A172 (cell line): ENCODE data around the gene GLRA1. TPM values are rescaled to one million over a fixed set of nuclear protein-coding genes. Genes with fewer than 3 reads are reported as not detected.
A peak's percentile ranks its signal among the peaks of the same experiment; 100 is the strongest.
"Not testable (repeated sequence)": the region's sequence is repeated elsewhere in the genome, so short reads cannot be mapped to it uniquely, and the experiment has no call there.

Experiments used
- DNase-seq: peaks from one replicate; pipeline ENCODE4 v3.0.0-alpha.2; 2015; ENCODE audit warnings: low spot score
- total RNA-seq: library from RNA; depleted of rRNA; stranded (reverse); fragments of >200 nt; shearing (Covaris generic); gene quantifications from 2 replicates; pipeline ENCODE4 v1.2.3, GENCODE V29; 2014

The GLRA1 gene
- total RNA-seq, 1 experiment from 2014 or later = not detected

DNA sequence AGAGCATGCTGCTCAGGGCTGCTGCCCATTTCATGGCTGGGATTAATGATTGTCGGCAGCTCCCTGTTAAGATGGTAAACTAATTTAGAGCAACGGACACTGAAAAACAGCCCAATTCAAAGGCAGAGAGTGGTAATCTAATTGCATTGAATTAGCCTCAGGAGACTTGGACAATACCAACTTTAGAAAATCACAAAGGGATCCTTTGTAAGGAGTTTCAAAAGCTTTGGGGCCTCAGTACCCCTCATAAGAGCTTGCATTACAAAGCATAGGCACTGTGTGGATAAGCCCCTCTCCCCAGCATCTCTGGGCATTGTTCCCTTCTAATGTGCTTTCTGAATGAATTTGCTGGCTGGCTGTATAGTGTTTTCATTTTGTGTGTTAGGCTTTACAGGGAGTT lies 6.7 kb downstream of the GLRA1 start:
- DNase-seq = no peak

DNA sequence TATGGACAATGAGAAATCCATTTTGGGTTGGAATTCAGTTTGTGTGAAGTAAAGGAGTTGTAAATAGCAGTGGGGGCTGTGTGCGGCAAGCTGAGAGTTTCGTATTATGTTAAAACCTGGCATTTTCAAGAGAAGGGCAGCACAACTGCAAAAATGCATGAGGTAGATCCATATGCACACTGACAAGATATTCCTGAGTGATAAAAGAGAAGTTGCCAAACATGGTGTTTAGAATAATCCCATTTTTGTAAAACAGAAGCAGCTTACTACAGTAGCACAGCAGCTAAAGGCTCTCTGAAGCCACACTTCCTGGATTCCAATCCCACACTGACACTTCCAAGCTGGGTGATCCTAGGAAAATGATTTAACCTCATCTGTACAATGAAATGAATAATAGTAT lies 11.2 kb downstream of the GLRA1 start:
- DNase-seq = no peak

- no peak for DNase-seq
Measured at GRCh38 chr5:151912360-151912759, 12.3 kb downstream of the GLRA1 start.

DNA sequence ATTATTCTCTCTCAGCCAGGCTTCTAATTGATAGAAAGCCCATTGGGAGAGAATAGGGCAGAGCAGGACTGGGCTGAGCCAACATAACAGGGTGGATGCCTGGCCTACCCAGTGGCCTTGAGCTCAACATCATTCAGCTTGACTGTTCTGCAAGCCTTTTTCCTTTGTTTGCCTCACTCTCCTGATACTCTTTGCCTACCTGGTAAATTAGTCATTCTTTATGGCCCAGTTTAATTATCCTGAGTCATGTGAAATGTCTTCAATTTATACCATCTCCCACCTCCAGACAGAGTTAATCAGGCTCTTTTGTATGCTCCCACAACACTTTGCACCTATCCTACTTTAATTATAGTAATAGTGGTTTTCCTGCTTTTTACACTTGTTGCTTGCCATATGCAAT lies 13.6 kb downstream of the GLRA1 start:
- no peak for DNase-seq

DNA sequence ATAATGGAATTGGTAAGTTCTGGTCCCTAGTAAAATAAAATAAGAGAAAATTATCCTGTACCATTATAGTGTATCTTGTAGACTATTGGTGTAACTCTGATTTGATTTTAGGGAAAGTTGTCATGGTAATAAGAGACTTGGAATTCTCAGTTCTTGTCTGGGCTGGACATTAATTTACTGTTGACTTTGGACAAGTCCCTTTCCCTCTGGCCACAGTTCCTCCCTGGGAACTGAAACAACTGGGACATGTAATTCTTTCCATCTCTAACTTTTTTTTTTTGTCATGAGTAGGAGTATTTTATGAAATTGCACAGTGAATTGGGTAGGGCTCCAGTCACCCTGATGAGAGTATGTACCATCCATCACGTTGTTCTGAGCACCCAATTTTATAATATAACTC lies 15.0 kb downstream of the GLRA1 start:
- DNase-seq = no peak

DNA sequence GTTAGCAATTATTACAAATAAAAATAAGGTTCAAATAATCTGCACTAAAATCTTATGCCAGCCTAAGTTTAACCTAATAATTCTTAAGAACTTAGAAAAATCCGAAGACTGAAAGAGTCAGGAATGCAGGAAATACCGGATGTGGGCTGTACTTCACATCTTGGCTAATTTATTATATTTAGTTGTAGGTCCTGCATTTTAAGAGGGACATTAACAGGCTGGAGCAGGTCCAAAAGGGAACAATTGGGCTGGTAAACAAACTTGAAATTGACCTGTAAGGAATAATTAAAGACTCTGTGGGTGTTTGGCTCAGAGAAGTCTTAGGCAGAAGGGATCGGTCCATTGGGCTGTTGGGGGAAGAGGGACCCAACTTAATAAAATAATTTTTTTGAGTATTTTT lies 18.4 kb downstream of the GLRA1 start:
- peak; percentile 82 for DNase-seq

DNA sequence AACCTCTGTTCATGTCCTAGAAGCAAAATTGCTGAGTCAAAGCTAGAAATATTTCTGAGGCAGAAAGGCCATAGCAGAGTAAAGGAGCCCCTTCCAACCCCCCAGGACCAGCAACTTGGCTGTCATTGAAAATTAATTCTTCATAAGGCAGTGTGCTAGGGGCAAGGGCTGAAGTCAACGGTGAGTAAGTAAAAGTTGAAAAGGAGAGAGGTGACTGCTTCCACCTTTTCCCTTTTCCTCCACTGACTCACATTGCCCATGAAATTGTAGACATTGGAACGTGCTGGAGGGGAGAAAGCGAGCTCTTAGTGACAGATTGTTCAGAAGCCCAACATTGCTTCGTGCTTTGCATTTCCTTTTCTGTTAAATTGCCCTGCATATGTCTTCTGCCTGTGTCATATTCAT lies 19.1 kb downstream of the GLRA1 start:
- peak; percentile 50 for DNase-seq

DNA sequence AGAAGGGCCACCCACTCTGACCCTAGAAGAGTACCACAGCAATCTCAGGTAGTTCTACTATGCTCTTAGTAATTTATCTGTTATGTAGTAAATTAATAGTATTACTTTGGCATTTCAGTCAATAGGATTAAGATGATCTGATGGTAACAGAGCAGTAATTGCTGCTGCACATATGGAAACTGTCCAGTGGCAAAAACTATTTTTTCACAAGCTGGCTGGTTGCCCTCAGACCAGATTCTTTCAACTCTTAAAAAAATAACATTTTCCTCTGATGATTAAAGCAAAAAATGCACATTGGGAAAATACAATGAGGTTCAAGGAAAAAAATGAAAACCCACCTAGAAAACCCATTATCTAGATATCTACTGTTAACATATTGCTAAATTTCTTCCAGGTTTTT lies 19.7 kb downstream of the GLRA1 start:
- no peak for DNase-seq

GRCh38 chr5:151904127-151904526 lies 20.5 kb downstream of the GLRA1 start:
- DNase-seq = no peak

- no peak for DNase-seq
Measured at GRCh38 chr5:151903243-151903653, 21.4 kb downstream of the GLRA1 start.

GRCh38 chr5:151902215-151902614 lies 22.4 kb downstream of the GLRA1 start:
- DNase-seq = no peak

- DNase-seq = no peak
Measured at GRCh38 chr5:151901611-151902010, 23.0 kb downstream of the GLRA1 start.

- DNase-seq = no peak
Measured at GRCh38 chr5:151900891-151901290, 23.8 kb downstream of the GLRA1 start.

DNA sequence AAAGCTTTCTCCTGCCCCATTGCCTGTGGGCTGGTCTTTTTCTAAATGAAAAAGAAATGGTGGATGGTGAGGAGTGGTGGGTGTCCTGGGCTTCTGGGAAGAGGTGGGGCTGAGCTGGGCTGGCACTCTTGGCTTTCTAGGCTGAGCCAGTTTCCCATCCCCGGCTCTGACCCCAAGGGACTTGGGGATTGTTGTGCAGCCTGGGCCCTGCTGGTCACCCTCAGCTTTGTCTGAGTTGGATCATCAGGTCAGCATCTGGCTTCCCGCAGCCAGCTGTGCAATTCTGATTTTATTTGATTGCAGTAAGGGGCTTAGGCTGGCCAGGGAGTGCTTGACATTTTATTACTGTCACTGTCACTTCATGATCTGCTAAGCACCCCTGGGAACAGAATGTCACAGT lies 25.3 kb downstream of the GLRA1 start:
- no peak for DNase-seq

- no peak for DNase-seq
Measured at GRCh38 chr5:151897896-151898295, 26.8 kb downstream of the GLRA1 start.

- no peak for DNase-seq
Measured at GRCh38 chr5:151897020-151897552, 27.6 kb downstream of the GLRA1 start.

GRCh38 chr5:151896031-151896691 lies 28.5 kb downstream of the GLRA1 start:
- peak; percentile 89 for DNase-seq

DNA sequence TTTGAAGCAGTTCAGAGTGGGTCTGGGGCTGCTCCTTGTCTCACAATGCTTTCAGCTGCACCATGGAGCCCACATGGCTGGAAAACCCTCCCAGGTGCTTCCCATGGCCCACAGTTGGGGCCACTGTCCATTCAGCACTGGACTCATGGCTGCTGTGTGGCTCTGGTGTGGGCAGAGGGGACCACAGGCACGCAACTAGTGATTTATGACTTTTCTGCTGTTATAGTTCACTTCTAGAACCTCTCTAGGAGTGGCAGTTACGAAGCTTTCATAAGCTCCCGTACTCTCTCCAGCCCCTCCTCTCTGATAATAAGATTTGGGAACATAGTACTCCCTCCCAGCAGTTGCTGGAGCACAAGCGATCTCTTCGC lies 29.0 kb downstream of the GLRA1 start:
- peak; percentile 77 for DNase-seq

- not testable (repeated sequence) for DNase-seq
Measured at GRCh38 chr5:151893485-151893884, 31.2 kb downstream of the GLRA1 start.

DNA sequence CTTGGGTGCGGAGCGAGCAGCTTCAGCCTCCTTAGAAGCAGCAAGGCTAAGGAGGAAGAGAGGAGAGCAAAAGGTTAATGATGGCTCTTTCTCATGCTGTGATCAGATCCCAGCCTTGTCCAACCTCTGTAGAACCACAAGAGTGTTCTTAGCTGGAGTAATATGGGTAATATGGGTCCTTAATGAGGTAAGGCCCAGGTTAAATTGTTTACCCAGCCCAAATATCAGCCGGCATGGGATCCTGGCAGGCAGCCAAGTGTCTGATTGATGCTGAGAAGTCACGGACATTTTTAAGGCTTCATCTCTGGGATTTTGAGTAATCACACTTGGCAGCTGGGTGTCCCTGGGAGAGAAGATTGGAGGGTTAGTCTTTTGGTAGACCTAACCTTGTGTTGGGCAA lies 32.3 kb downstream of the GLRA1 start:
- DNase-seq = no peak

- DNase-seq = no peak
Measured at GRCh38 chr5:151890299-151890698, 34.4 kb downstream of the GLRA1 start.

- DNase-seq = no peak
Measured at GRCh38 chr5:151889614-151890013, 35.0 kb downstream of the GLRA1 start.

- DNase-seq = peak; percentile 50
Measured at GRCh38 chr5:151886546-151887275, 37.9 kb downstream of the GLRA1 start.
